Ishikawa (cell line): ENCODE results near the gene CUZD1.

ENCODE experiments used
- CREB1 ChIP-seq: IDR thresholded peaks from 2 replicates; pipeline ENCODE4 v1.6.1; 2012; ENCODE audit warnings: low read depth
- EGR1 ChIP-seq: IDR thresholded peaks from 2 replicates; pipeline ENCODE4 v1.6.1; 2012
- EP300 ChIP-seq: IDR thresholded peaks from 2 replicates; pipeline ENCODE4 v1.6.1; 2012; ENCODE audit warnings: borderline replicate concordance
- FOXM1 ChIP-seq: IDR thresholded peaks from 2 replicates; pipeline ENCODE4 v1.6.1; 2012; ENCODE audit warnings: low read depth, borderline replicate concordance
- RAD21 ChIP-seq: IDR thresholded peaks from 2 replicates; pipeline ENCODE4 v1.6.1; 2012; ENCODE audit warnings: low read depth
- TAF1 ChIP-seq: IDR thresholded peaks from 2 replicates; pipeline ENCODE4 v1.6.1; 2012; ENCODE audit warnings: low read depth, mild to moderate bottlenecking
- TCF12 ChIP-seq: IDR thresholded peaks from 2 replicates; pipeline ENCODE4 v1.6.1; 2012; ENCODE audit warnings: low read depth
- TEAD4 ChIP-seq: IDR thresholded peaks from 2 replicates; pipeline ENCODE4 v1.6.1; 2012
- ZBTB7A ChIP-seq: IDR thresholded peaks from 2 replicates; pipeline ENCODE4 v1.6.1; 2012; ENCODE audit warnings: low read depth
- TF ChIP-seq, protein P1 (sequence below): IDR thresholded peaks from 2 replicates; pipeline ENCODE4 v1.6.1; 2012
- TF ChIP-seq, protein P2 (sequence below): IDR thresholded peaks from 2 replicates; pipeline ENCODE4 v1.6.1; 2012; ENCODE audit warnings: low read depth, mild to moderate bottlenecking
- TF ChIP-seq, protein P3 (sequence below): IDR thresholded peaks from 2 replicates; pipeline ENCODE4 v1.6.1; 2012

Gene CUZD1

DNA sequence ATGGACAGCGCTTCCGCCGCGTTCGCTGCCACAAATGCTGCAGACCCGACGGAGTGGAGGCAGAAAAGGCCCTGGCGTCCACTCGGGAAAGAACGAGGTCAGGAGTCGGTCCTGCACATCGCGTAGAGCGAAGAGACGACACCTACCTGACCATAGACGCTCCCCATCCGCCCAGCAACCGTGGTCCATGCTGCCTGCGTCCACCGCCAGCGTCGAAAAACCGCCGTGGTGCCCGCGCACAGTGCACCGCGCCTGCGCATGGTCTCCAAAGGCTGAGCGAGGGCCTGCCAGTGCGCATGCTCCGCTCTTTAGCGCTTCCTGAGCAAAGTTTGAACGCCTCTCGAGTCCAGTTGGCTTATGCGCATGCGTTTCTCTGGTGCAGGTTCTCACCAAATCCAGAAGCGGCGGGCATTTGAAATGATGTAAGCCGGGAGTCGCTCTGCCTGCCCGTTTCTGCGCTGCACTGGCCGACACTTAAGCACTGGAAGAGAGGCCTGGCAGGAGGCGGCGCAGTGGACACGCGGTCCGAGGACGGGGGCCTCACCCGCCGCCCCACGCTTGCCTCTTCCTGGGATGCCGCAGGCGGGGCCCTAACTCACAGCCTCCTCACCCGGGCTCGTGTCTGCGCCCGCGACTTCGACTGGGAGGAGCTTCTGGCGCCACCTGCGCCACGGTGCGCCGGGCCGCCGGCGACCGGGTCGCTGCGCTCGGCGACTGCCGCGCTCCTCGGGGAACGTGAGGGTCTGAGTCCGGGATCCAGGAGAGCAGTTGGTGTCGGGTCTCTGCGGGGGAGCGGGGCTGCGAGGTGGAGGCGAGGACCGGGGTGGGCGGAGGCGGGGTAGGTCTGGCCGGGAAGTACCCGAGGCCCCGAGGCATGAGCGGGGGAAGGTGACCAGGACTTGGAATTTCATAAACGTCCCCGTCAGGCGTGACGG, 33.9 kb upstream of the CUZD1 start, which contains the start of gene FAM24B:
FAM24B (minus strand) TSS at position 243 of the 935 bp plus-strand sequence. CDS start 29,066 bp downstream, outside the sequence.
- TF ChIP-seq TCF12 (peak; percentile 41; the same call in 1 of the 2 replicates), TAF1 (peak; percentile 38; the same call in 1 of the 2 replicates), EGR1 (no peak)
- TF ChIP-seq, protein P1, sequence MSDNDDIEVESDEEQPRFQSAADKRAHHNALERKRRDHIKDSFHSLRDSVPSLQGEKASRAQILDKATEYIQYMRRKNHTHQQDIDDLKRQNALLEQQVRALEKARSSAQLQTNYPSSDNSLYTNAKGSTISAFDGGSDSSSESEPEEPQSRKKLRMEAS, result peak; percentile 98

DNA sequence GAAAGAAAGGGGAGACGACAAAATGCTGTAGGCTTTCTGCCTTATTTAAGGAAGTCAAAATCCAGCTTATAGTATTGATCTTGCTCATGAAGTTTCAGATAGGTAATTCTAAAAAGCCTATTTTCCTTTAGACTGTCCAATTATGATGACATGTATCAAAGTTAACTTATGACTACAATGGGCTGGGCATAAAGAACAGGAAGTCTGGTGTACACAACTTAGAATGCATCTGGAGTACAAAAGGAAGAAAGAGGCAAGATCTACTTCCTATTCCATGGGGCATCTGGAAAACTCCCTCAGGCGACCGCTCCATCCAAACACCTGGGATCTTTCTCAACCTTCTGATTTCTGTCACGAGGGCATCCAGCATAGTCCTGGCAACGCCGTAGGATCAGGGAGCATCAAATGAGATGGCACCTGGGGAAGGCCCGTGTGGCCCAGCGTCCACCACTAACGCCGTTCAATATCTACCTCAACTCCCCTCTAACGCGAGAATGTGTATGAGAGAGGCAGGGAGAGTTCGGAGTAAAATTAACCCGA, 33.2 kb upstream of the CUZD1 start:
- TF ChIP-seq TEAD4 (no peak), TCF12 (no peak), TAF1 (no peak), CREB1 (no peak), RAD21 (no peak)
- TF ChIP-seq, protein P2, sequence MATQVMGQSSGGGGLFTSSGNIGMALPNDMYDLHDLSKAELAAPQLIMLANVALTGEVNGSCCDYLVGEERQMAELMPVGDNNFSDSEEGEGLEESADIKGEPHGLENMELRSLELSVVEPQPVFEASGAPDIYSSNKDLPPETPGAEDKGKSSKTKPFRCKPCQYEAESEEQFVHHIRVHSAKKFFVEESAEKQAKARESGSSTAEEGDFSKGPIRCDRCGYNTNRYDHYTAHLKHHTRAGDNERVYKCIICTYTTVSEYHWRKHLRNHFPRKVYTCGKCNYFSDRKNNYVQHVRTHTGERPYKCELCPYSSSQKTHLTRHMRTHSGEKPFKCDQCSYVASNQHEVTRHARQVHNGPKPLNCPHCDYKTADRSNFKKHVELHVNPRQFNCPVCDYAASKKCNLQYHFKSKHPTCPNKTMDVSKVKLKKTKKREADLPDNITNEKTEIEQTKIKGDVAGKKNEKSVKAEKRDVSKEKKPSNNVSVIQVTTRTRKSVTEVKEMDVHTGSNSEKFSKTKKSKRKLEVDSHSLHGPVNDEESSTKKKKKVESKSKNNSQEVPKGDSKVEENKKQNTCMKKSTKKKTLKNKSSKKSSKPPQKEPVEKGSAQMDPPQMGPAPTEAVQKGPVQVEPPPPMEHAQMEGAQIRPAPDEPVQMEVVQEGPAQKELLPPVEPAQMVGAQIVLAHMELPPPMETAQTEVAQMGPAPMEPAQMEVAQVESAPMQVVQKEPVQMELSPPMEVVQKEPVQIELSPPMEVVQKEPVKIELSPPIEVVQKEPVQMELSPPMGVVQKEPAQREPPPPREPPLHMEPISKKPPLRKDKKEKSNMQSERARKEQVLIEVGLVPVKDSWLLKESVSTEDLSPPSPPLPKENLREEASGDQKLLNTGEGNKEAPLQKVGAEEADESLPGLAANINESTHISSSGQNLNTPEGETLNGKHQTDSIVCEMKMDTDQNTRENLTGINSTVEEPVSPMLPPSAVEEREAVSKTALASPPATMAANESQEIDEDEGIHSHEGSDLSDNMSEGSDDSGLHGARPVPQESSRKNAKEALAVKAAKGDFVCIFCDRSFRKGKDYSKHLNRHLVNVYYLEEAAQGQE, result no peak

DNA sequence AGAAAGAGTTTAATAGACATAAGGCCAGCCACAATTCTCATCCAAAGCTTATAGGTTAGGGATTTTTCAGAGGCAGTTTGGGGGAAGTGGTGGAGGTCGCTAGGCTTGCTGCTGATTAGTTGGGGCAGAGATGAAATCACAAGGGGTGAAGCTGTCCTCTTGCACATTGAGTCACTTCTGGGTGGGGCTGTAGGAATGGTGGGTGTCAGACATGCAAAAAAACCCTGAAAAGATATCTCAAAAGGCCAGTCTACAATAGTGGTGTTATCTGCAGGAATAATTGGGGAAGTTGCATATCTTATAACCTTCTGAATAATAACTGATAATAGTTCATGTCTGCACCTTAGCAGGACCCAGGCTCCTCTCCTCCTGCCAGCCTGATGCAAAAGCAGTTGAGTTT, 31.6 kb upstream of the CUZD1 start:
- TF ChIP-seq, protein P3, sequence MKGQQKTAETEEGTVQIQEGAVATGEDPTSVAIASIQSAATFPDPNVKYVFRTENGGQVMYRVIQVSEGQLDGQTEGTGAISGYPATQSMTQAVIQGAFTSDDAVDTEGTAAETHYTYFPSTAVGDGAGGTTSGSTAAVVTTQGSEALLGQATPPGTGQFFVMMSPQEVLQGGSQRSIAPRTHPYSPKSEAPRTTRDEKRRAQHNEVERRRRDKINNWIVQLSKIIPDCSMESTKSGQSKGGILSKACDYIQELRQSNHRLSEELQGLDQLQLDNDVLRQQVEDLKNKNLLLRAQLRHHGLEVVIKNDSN, result no peak
- no peak for TF ChIP-seq FOXM1

DNA sequence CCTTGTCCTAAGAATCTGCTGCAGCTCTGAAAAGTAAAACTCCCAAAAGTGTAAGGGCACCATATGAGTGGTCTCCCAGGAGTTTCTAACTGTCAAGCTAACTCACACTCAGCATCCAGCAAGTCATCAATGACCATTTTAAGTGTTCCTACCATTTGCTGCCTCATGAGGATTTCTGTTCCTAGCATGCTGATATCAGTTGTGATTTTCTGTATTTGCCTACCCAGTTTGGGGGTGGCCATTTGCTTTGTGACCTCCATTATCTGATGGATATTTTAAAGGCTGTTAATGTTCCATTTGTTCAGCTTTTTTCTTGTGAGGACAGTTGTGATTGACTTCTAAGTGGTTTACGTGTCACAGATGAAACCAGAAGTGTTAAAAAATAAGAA, 30.8 kb upstream of the CUZD1 start:
- TF ChIP-seq, protein P1, result no peak
- TF ChIP-seq, protein P2, result no peak
- TF ChIP-seq ZBTB7A (no peak), EGR1 (no peak), TCF12 (no peak)
- TF ChIP-seq, protein P3, result no peak

DNA sequence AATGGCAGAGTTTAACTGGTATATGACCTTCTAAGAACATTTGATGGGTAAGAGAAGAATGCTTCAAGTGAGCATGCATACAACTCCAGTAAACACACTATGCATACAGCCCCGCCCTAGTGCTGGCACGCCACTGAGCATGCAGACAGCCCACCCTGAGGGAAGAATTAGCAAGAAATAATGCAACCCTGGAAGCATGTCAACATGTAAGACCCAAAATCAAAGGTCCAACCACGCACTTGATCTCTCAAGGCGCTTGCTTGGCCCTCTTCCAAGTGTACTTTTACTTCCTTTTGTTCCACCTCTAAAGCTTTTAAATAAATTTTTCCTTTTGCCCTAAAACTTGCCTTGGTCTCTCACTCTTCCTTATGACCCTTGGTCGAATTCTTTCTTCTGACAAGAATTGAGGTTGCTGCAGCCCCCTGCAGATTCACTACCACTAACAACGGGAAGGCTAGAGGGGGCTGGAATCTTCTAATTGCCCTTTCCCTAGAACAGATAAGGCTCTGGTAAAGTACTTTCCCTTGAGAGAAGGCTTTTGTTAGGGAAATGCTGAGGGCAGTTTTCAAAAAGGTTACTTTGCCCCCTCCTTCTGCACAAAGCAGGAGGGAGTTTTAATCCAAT, 30.3 kb upstream of the CUZD1 start:
- TF ChIP-seq EGR1 (no peak), TAF1 (no peak), EP300 (no peak)
- TF ChIP-seq, protein P2, result no peak
